Colonic mucosa (tissue), 4 donors: ENCODE measurements around the gene LRGUK. TPM values are rescaled to one million over a fixed set of nuclear protein-coding genes. Genes with fewer than 3 reads are reported as not detected.

ENCODE experiments used
- DNase-seq: peaks from one replicate; pipeline ENCODE4 v3.0.0-alpha.2; 2020
- H3K27ac ChIP-seq: fragments of 200-600 bp; one replicate; pipeline ENCODE4 v1.8.0; 2021
- H3K27me3 ChIP-seq: fragments of 200-600 bp; one replicate; pipeline ENCODE4 v1.8.0; 2021
- H3K36me3 ChIP-seq: fragments of 200-600 bp; one replicate; pipeline ENCODE4 v1.8.0; 2021
- H3K4me1 ChIP-seq: fragments of 200-600 bp; one replicate; pipeline ENCODE4 v1.8.0; 2021; ENCODE audit warnings: mild to moderate bottlenecking
- H3K4me3 ChIP-seq: fragments of 200-600 bp; one replicate; pipeline ENCODE4 v1.8.0; 2021
- H3K9ac ChIP-seq, 2 donors: one replicate each; pipeline ENCODE4 v1.7.0; 2013; ENCODE audit warnings: control low read depth in 2 of 2, low read depth in 2 of 2, low read length in 2 of 2
- H3K9me3 ChIP-seq: fragments of 200-600 bp; one replicate; pipeline ENCODE4 v1.8.0; 2021
- CTCF ChIP-seq: fragments of 200-600 bp; IDR thresholded peaks from one replicate; pipeline ENCODE4 v1.8.0; 2022; ENCODE audit warnings: antibody characterized with exemption, mild to moderate bottlenecking
- intact Hi-C: fragments of 100-400 bp; cut with DNase I; formaldehyde crosslinking; loops from one replicate; pipeline ENCODE4 v1.14.1; 2022
- total RNA-seq, 2 donors: library from RNA; stranded (reverse); fragmentation: NEBNext Ultra II Directional in 1 of 2; extraction: Animal tissue kit (Norgen Biotek cat#: 25700) in 1 of 2; gene quantifications; one replicate each; pipeline ENCODE4 v1.2.1, GENCODE V29; 2021
- donor health status: healthy.
- donor health status: DM: no; HTN: no; CAD: no.
- donor health status: DM: no; HTN: no; CAD: no.

LRGUK gene
- total RNA-seq, 2 donors from 2014 or later, result 0.37 to 0.69 TPM

GRCh38 chr7:134167250-134167649 is 40.1 kb downstream of the LRGUK start:
- H3K4me3 ChIP-seq, result no peak overlapping the region
- H3K9ac ChIP-seq, result no peak overlapping the region
- TF ChIP-seq CTCF, result no peak
- no peaks in the 10 kb centered on the region for H3K36me3 ChIP-seq
- no peak overlapping the region for H3K27ac ChIP-seq
- no peak for DNase-seq
- H3K4me1 ChIP-seq, result no peaks in the 10 kb centered on the region
- no peaks in the 10 kb centered on the region for H3K27me3 ChIP-seq
- intact Hi-C loops, result no loop called here
- H3K9me3 ChIP-seq, result no peaks in the 10 kb centered on the region

- H3K4me1 ChIP-seq, result no peaks in the 10 kb centered on the region
- no peak for DNase-seq
- no peak overlapping the region for H3K4me3 ChIP-seq
- TF ChIP-seq CTCF, result no peak
- no peaks in the 10 kb centered on the region for H3K9me3 ChIP-seq
- intact Hi-C loops, result no loop called here
- no peaks in the 10 kb centered on the region for H3K36me3 ChIP-seq
- H3K9ac ChIP-seq, result no peak overlapping the region
- no peak overlapping the region for H3K27ac ChIP-seq
- no peaks in the 10 kb centered on the region for H3K27me3 ChIP-seq
Measured at GRCh38 chr7:134167841-134168240, 40.7 kb downstream of the LRGUK start.

DNA sequence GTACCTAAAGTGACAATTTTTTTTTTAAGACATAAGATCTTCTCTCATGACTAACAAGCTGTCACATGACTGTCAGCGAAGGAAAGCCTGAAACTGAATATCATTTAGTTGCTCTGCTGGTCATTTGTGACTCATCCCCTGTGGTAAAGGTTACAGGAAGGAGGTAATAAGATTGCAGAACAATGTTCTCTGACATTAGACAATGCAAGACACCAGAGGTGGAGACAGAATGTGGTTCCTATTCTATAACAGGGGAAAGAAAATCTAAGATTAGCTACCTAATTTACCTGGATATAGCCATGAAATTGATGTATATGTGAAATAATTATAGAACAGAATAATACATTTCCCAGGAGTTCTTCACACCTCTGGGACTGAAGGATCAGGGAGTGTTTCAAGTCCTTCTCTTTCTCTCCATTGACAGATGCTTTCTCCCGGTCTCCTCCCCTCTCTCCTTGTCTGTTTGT is 47.7 kb downstream of the LRGUK start:
- no peak for TF ChIP-seq CTCF
- no peak overlapping the region for H3K4me3 ChIP-seq
- intact Hi-C loops, result no loop called here
- H3K36me3 ChIP-seq, result no peaks in the 10 kb centered on the region
- no peaks in the 10 kb centered on the region for H3K27me3 ChIP-seq
- no peak overlapping the region for H3K27ac ChIP-seq
- DNase-seq, result no peak
- no peaks in the 10 kb centered on the region for H3K4me1 ChIP-seq
- H3K9ac ChIP-seq, result no peak overlapping the region
- H3K9me3 ChIP-seq, result no peaks in the 10 kb centered on the region

GRCh38 chr7:134175334-134176036 is 48.3 kb downstream of the LRGUK start:
- H3K4me1 ChIP-seq, result no peaks in the 10 kb centered on the region
- H3K27ac ChIP-seq, result no peak overlapping the region
- intact Hi-C loops, result no loop called here
- DNase-seq, result no peak
- H3K4me3 ChIP-seq, result no peak overlapping the region
- no peaks in the 10 kb centered on the region for H3K27me3 ChIP-seq
- no peak overlapping the region for H3K9ac ChIP-seq
- no peaks in the 10 kb centered on the region for H3K9me3 ChIP-seq
- H3K36me3 ChIP-seq, result no peaks in the 10 kb centered on the region
- TF ChIP-seq CTCF, result no peak

GRCh38 chr7:134176037-134176350 is 48.9 kb downstream of the LRGUK start:
- Histone ChIP-seq H3K27ac (no peak overlapping the region), H3K9me3 (no peaks in the 10 kb centered on the region), H3K27me3 (no peaks in the 10 kb centered on the region), H3K36me3 (no peaks in the 10 kb centered on the region), H3K4me3 (no peak overlapping the region), H3K4me1 (no peaks in the 10 kb centered on the region), H3K9ac (no peak overlapping the region)
- intact Hi-C loops, result no loop called here
- DNase-seq, result no peak
- no peak for TF ChIP-seq CTCF
